GM18519 (cell line): ENCODE results near the gene CTCFL.

Experiments
- ATAC-seq: cut with Tn5 transposase; IDR thresholded peaks from one replicate; pipeline ENCODE4 v1.9.1; 2021; ENCODE audit warnings: mild to moderate bottlenecking, moderate library complexity; ENCODE audit not compliant: unreplicated experiment, low FRiP score

The CTCFL gene

GRCh38 chr20:57450419-57450818 lies 74.5 kb downstream of the CTCFL start:
- peak; percentile 68 for ATAC-seq

GRCh38 chr20:57449398-57450354 lies 75.3 kb downstream of the CTCFL start:
- no peak for ATAC-seq

GRCh38 chr20:57448764-57449354 lies 76.1 kb downstream of the CTCFL start:
- no peak for ATAC-seq
